Measurements from ENCODE around the gene CTNNA3.

Gene CTNNA3

GRCh38 chr10:67088036-67088435, 608.0 kb downstream of the CTNNA3 start:
- no peaks in the 10 kb centered on the region for H3K36me3 ChIP-seq (ENCODE audit: insufficient read depth, low read length)
- H3K9ac ChIP-seq (ENCODE audit: low read depth, low read length, poor library complexity, severe bottlenecking) = no peak overlapping the region
- H3F3A ChIP-seq (ENCODE audit: low read depth) = no peaks in the 10 kb centered on the region
- H3K4me1 ChIP-seq (ENCODE audit: insufficient read depth, low read length, poor library complexity, severe bottlenecking) = no peaks in the 10 kb centered on the region
- TF ChIP-seq EZH2phosphoT487 (IDR thresholded peaks at IDR 0.05; ENCODE audit: borderline replicate concordance) = no peak
- TF ChIP-seq CTCF (conservative IDR thresholded peaks at IDR 0.05; ENCODE audit: low read length) = no peak
- no peaks in the 10 kb centered on the region for H3K9me2 ChIP-seq (replicated peaks; ENCODE audit: low read depth, low read length)
- H3K79me2 ChIP-seq (ENCODE audit: insufficient read depth, low read length) = no peaks in the 10 kb centered on the region
- no peak overlapping the region for H3K4me2 ChIP-seq (ENCODE audit: low read depth, low read length, poor library complexity, severe bottlenecking)
- H3K9me3 ChIP-seq (ENCODE audit: insufficient read depth, low read depth, low read length) = no peaks in the 10 kb centered on the region
- no peak overlapping the region for H3K4me3 ChIP-seq (ENCODE audit: low read length, poor library complexity, severe bottlenecking)
- no peak overlapping the region for H2AFZ ChIP-seq (ENCODE audit: low read length)
- no peaks in the 10 kb centered on the region for H3K27me3 ChIP-seq (ENCODE audit: insufficient read depth, low read length, poor library complexity, severe bottlenecking)
- no peaks in the 10 kb centered on the region for H4K20me1 ChIP-seq (ENCODE audit: insufficient read depth, low read length, poor library complexity, severe bottlenecking)

- Histone ChIP-seq H3K4me1 (ENCODE audit: insufficient read depth, low read length, poor library complexity, severe bottlenecking) (no peaks in the 10 kb centered on the region), H3K9ac (ENCODE audit: low read depth, low read length, poor library complexity, severe bottlenecking) (no peak overlapping the region), H3K9me2 (replicated peaks; ENCODE audit: low read depth, low read length) (no peaks in the 10 kb centered on the region), H3K27me3 (ENCODE audit: insufficient read depth, low read length, poor library complexity, severe bottlenecking) (no peaks in the 10 kb centered on the region), H3K79me2 (ENCODE audit: insufficient read depth, low read length) (no peaks in the 10 kb centered on the region), H3K4me2 (ENCODE audit: low read depth, low read length, poor library complexity, severe bottlenecking) (no peak overlapping the region), H3K9me3 (ENCODE audit: insufficient read depth, low read depth, low read length) (no peaks in the 10 kb centered on the region), H3K36me3 (ENCODE audit: insufficient read depth, low read length) (no peaks in the 10 kb centered on the region), H3F3A (ENCODE audit: low read depth) (no peaks in the 10 kb centered on the region), H2AFZ (ENCODE audit: low read length) (no peak overlapping the region), H3K4me3 (ENCODE audit: low read length, poor library complexity, severe bottlenecking) (no peak overlapping the region), H4K20me1 (ENCODE audit: insufficient read depth, low read length, poor library complexity, severe bottlenecking) (no peaks in the 10 kb centered on the region)
- TF ChIP-seq EZH2phosphoT487 (IDR thresholded peaks at IDR 0.05; ENCODE audit: borderline replicate concordance) = no peak
Observed at GRCh38 chr10:67087135-67087425, 608.9 kb downstream of the CTNNA3 start.

GRCh38 chr10:67086327-67087134, 609.5 kb downstream of the CTNNA3 start:
- Histone ChIP-seq H3K27me3 (ENCODE audit: insufficient read depth, low read length, poor library complexity, severe bottlenecking) (no peaks in the 10 kb centered on the region), H3K9me3 (ENCODE audit: insufficient read depth, low read depth, low read length) (no peaks in the 10 kb centered on the region), H4K20me1 (ENCODE audit: insufficient read depth, low read length, poor library complexity, severe bottlenecking) (no peaks in the 10 kb centered on the region), H3K9ac (ENCODE audit: low read depth, low read length, poor library complexity, severe bottlenecking) (no peak overlapping the region), H2AFZ (ENCODE audit: low read length) (no peak overlapping the region), H3K4me2 (ENCODE audit: low read depth, low read length, poor library complexity, severe bottlenecking) (no peak overlapping the region), H3K9me2 (replicated peaks; ENCODE audit: low read depth, low read length) (no peaks in the 10 kb centered on the region), H3K79me2 (ENCODE audit: insufficient read depth, low read length) (no peaks in the 10 kb centered on the region), H3F3A (ENCODE audit: low read depth) (no peaks in the 10 kb centered on the region), H3K4me3 (ENCODE audit: low read length, poor library complexity, severe bottlenecking) (no peak overlapping the region), H3K36me3 (ENCODE audit: insufficient read depth, low read length) (no peaks in the 10 kb centered on the region), H3K4me1 (ENCODE audit: insufficient read depth, low read length, poor library complexity, severe bottlenecking) (no peaks in the 10 kb centered on the region)
- no peak for TF ChIP-seq CTCF (conservative IDR thresholded peaks at IDR 0.05; ENCODE audit: low read length)
- no peak for TF ChIP-seq EZH2phosphoT487 (IDR thresholded peaks at IDR 0.05; ENCODE audit: borderline replicate concordance)

- H3F3A ChIP-seq (ENCODE audit: low read depth) = no peaks in the 10 kb centered on the region
- H3K79me2 ChIP-seq (ENCODE audit: insufficient read depth, low read length) = no peaks in the 10 kb centered on the region
- no peaks in the 10 kb centered on the region for H3K27me3 ChIP-seq (ENCODE audit: insufficient read depth, low read length, poor library complexity, severe bottlenecking)
- no peak overlapping the region for H3K9ac ChIP-seq (ENCODE audit: low read depth, low read length, poor library complexity, severe bottlenecking)
- no peaks in the 10 kb centered on the region for H3K4me1 ChIP-seq (ENCODE audit: insufficient read depth, low read length, poor library complexity, severe bottlenecking)
- no peak overlapping the region for H2AFZ ChIP-seq (ENCODE audit: low read length)
- no peaks in the 10 kb centered on the region for H4K20me1 ChIP-seq (ENCODE audit: insufficient read depth, low read length, poor library complexity, severe bottlenecking)
- 0 out of 2 replicates have a peak, but pooled peaks cover 2% of the 10 kb centered on the region for H3K9me3 ChIP-seq (ENCODE audit: insufficient read depth, low read depth, low read length)
- no peaks in the 10 kb centered on the region for H3K9me2 ChIP-seq (replicated peaks; ENCODE audit: low read depth, low read length)
- H3K36me3 ChIP-seq (ENCODE audit: insufficient read depth, low read length) = no peaks in the 10 kb centered on the region
- H3K4me2 ChIP-seq (ENCODE audit: low read depth, low read length, poor library complexity, severe bottlenecking) = no peak overlapping the region
- no peak overlapping the region for H3K4me3 ChIP-seq (ENCODE audit: low read length, poor library complexity, severe bottlenecking)
- no peak for TF ChIP-seq CTCF (conservative IDR thresholded peaks at IDR 0.05; ENCODE audit: low read length)
- no peak for TF ChIP-seq EZH2phosphoT487 (IDR thresholded peaks at IDR 0.05; ENCODE audit: borderline replicate concordance)
Observed at GRCh38 chr10:67079126-67079525, 616.9 kb downstream of the CTNNA3 start.
